ENCODE data around the gene HNRNPA0.

The HNRNPA0 gene

DNA sequence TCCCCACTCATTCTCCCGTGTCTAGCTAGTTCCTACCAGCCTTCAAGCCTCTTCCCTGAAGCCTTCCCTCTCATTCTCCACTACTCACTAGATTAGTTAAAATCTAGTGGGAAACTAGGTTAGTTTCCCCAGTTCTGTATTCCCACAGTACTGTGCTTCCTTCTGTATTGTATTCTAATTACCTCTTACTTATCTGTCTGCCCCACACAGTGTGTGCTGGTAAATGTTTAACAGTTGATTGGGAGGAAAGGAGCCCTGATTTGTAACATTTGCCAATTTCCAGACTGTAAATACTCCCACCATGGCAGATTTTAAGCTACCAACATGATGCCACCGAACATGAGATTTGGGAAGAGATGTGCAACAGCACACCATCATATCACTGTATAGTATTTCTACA is 26.5 kb downstream of the HNRNPA0 start:
- Histone ChIP-seq H3K27me3 (ENCODE audit: low read depth, low read length) (no peaks in the 10 kb centered on the region), H3K4me2 (ENCODE audit: low read length) (no peak overlapping the region), H3K4me3 (ENCODE audit: low read length) (no peak overlapping the region), H2AFZ (ENCODE audit: low read depth, low read length) (no peak overlapping the region), H3K36me3 (replicated peaks; ENCODE audit: low read depth, low read length) (no peaks in the 10 kb centered on the region), H3K27ac (ENCODE audit: low read length) (no peak overlapping the region), H3K9ac (ENCODE audit: low read length) (no peak overlapping the region), H3K9me3 (ENCODE audit: insufficient read depth, low read length) (no peaks in the 10 kb centered on the region), H3K79me2 (ENCODE audit: low read length) (no peaks in the 10 kb centered on the region), H3K4me1 (ENCODE audit: low read length) (no peaks in the 10 kb centered on the region), H4K20me1 (ENCODE audit: insufficient read depth, low read length) (no peaks in the 10 kb centered on the region)
- TF ChIP-seq EZH2phosphoT487 (IDR thresholded peaks at IDR 0.05; ENCODE audit: low read depth) = no peak
- TF ChIP-seq, protein P1, sequence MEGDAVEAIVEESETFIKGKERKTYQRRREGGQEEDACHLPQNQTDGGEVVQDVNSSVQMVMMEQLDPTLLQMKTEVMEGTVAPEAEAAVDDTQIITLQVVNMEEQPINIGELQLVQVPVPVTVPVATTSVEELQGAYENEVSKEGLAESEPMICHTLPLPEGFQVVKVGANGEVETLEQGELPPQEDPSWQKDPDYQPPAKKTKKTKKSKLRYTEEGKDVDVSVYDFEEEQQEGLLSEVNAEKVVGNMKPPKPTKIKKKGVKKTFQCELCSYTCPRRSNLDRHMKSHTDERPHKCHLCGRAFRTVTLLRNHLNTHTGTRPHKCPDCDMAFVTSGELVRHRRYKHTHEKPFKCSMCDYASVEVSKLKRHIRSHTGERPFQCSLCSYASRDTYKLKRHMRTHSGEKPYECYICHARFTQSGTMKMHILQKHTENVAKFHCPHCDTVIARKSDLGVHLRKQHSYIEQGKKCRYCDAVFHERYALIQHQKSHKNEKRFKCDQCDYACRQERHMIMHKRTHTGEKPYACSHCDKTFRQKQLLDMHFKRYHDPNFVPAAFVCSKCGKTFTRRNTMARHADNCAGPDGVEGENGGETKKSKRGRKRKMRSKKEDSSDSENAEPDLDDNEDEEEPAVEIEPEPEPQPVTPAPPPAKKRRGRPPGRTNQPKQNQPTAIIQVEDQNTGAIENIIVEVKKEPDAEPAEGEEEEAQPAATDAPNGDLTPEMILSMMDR (IDR thresholded peaks at IDR 0.05; ENCODE audit: low read depth, low read length) = no peak

DNA sequence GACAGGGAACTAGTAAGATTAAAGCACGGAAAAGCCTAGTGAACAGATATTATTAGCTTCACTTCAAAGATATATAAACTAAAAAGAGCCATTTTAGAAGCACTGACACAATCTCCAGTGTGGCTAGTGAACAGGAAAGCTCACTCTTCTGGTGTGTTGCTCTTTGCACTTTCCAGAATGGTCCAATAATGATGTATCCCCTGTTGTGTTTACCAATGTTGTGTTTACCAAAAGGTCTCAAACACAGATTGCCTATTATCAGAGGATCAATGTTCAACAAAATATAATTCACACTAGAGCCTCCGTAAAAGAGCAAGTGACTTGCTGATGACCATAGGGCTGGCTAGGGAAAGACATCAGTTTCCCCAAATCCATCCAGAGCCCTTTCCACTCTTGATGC is 29.9 kb downstream of the HNRNPA0 start:
- Histone ChIP-seq H4K20me1 (ENCODE audit: insufficient read depth, low read length) (no peaks in the 10 kb centered on the region), H3K4me2 (ENCODE audit: low read length) (no peak overlapping the region), H3K4me3 (ENCODE audit: low read length) (no peak overlapping the region), H2AFZ (ENCODE audit: low read depth, low read length) (no peak overlapping the region), H3K9ac (ENCODE audit: low read length) (no peak overlapping the region), H3K9me3 (ENCODE audit: insufficient read depth, low read length) (no peaks in the 10 kb centered on the region), H3K79me2 (ENCODE audit: low read length) (no peaks in the 10 kb centered on the region), H3K36me3 (replicated peaks; ENCODE audit: low read depth, low read length) (no peaks in the 10 kb centered on the region), H3K27ac (ENCODE audit: low read length) (no peak overlapping the region), H3K4me1 (ENCODE audit: low read length) (no peaks in the 10 kb centered on the region), H3K27me3 (ENCODE audit: low read depth, low read length) (no peaks in the 10 kb centered on the region)
- no peak for TF ChIP-seq EZH2phosphoT487 (IDR thresholded peaks at IDR 0.05; ENCODE audit: low read depth)
- TF ChIP-seq, protein P1 (IDR thresholded peaks at IDR 0.05; ENCODE audit: low read depth, low read length) = no peak

DNA sequence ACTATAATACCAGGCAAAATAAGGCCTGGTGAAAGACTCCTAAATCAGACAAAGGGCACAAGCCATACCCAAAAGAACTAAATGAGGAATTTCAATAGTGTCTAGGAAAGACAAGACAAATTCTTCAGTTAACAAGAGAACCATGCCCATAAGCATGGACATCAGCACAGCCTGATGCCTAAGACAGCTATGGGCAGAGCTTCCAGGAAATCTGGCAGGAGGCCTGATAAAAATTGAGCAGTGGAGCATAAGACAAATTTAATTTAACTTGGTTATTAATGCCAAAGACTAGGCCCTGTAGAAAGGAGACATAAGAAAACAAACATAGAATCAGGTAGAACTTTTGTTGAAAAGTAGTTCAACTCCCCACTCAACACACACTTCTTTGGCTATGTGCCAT is 35.6 kb downstream of the HNRNPA0 start:
- H3K4me3 ChIP-seq (ENCODE audit: low read length) = no peak overlapping the region
- no peak for TF ChIP-seq EZH2phosphoT487 (IDR thresholded peaks at IDR 0.05; ENCODE audit: low read depth)
- TF ChIP-seq, protein P1 (IDR thresholded peaks at IDR 0.05; ENCODE audit: low read depth, low read length) = no peak

DNA sequence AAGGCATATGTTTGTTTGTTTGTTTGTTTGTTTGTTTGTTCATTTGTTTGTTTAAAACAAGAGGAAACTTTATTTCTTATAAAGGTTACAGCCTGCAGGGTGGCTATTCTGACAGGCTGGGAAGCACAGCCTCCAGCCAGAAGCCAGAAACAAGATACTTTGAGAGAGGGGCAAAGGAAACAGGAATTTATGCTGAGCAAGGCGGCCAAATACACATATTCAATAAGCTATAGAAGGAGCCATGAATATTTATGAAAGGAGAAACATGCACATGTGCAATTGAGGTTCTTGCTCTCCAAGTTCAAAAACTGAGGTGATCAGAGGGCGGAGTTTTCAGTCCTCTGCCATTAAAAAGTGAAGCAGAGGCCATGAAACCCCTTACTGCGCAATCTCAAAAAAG is 37.8 kb downstream of the HNRNPA0 start:
- H3K4me1 ChIP-seq (ENCODE audit: low read length) = no peaks in the 10 kb centered on the region
- no peak overlapping the region for H2AFZ ChIP-seq (ENCODE audit: low read depth, low read length)
- no peaks in the 10 kb centered on the region for H3K36me3 ChIP-seq (replicated peaks; ENCODE audit: low read depth, low read length)
- TF ChIP-seq, protein P1 (IDR thresholded peaks at IDR 0.05; ENCODE audit: low read depth, low read length) = no peak
- TF ChIP-seq EZH2phosphoT487 (IDR thresholded peaks at IDR 0.05; ENCODE audit: low read depth) = no peak
- H3K79me2 ChIP-seq (ENCODE audit: low read length) = no peaks in the 10 kb centered on the region
- H3K4me3 ChIP-seq (ENCODE audit: low read length) = no peak overlapping the region
- H3K27me3 ChIP-seq (ENCODE audit: low read depth, low read length) = no peaks in the 10 kb centered on the region
- H3K27ac ChIP-seq (ENCODE audit: low read length) = no peak overlapping the region
- H3K4me2 ChIP-seq (ENCODE audit: low read length) = no peak overlapping the region
- H3K9ac ChIP-seq (ENCODE audit: low read length) = no peak overlapping the region
- H4K20me1 ChIP-seq (ENCODE audit: insufficient read depth, low read length) = no peaks in the 10 kb centered on the region
- H3K9me3 ChIP-seq (ENCODE audit: insufficient read depth, low read length) = no peaks in the 10 kb centered on the region

More for the DNA sequence above, 35.6 kb downstream of the HNRNPA0 start:
- Histone ChIP-seq H3K4me2 (ENCODE audit: low read length) (no peak overlapping the region), H3K79me2 (ENCODE audit: low read length) (no peaks in the 10 kb centered on the region), H4K20me1 (ENCODE audit: insufficient read depth, low read length) (no peaks in the 10 kb centered on the region), H3K4me1 (ENCODE audit: low read length) (no peaks in the 10 kb centered on the region), H3K9ac (ENCODE audit: low read length) (no peak overlapping the region), H3K27ac (ENCODE audit: low read length) (no peak overlapping the region), H3K36me3 (replicated peaks; ENCODE audit: low read depth, low read length) (no peaks in the 10 kb centered on the region), H3K27me3 (ENCODE audit: low read depth, low read length) (no peaks in the 10 kb centered on the region), H2AFZ (ENCODE audit: low read depth, low read length) (no peak overlapping the region), H3K9me3 (ENCODE audit: insufficient read depth, low read length) (no peaks in the 10 kb centered on the region)

Measured in OCI-LY3 (cell line).